ENCODE results near the gene LARP7.

GRCh38 chr4:112704991-112705845, 68.3 kb downstream of the LARP7 start:
- no peak for TF ChIP-seq CTCF (optimal IDR thresholded peaks at IDR 0.05 in 1 of 3, IDR thresholded peaks at IDR 0.05 in 1 of 3, conservative IDR thresholded peaks at IDR 0.05 in 1 of 3; ENCODE audit: extremely low read depth in 1 of 3, insufficient read depth in 2 of 3, low read length in 3 of 3)
- peak; percentile 76 for TF ChIP-seq EZH2 (IDR thresholded peaks at IDR 0.05; ENCODE audit: low read length)
